GM18867 (cell line): ENCODE data around the gene SPRED2.
"Not testable (repeated sequence)": the region's sequence is repeated elsewhere in the genome, so short reads cannot be mapped to it uniquely, and the experiment has no call there.

Experiments used
- ATAC-seq: cut with Tn5 transposase; IDR thresholded peaks from one replicate; pipeline ENCODE4 v1.9.1; 2021; ENCODE audit warnings: mild to moderate bottlenecking, moderate library complexity; ENCODE audit not compliant: unreplicated experiment

SPRED2 gene

GRCh38 chr2:65349863-65350262, 82.5 kb downstream of the SPRED2 start:
- ATAC-seq: no peak

GRCh38 chr2:65347913-65348312, 84.5 kb downstream of the SPRED2 start:
- no peak for ATAC-seq

DNA sequence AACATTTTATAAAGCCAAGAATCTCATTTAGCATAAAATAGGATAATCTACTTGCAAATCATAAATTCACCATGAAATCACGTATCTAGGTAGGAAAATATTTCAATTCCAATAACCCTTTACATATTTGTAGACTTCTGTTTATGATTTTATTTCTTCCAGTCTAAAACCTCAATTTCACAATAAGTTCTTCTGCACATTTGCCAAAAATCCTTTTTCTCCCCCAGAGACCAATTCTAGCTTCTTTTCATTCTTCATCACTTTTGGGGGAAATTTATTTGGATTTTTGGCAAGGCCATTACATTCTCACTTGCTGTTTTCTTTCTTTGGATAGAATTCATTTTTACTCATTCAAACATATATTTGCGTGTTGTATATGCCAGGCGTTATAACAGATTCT, 86.8 kb downstream of the SPRED2 start:
- no peak for ATAC-seq

DNA sequence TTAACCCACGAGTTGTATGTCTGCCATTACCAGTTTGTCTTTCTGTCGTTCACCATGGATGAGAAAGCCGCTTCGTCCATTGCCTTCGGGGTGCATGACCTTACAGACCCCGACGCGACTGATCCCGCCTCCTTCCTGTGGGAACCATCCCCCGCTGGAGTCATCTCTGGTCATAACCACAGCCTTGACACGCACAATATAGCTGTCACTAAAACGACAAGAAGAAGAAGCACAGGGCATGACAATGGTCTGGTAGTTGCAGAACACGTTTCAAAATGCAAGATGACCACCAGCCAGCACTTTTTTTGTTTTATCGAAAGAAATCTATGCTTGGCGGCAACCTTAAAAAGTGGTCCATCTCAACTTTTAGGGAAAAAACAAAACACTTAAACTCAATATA, 87.7 kb downstream of the SPRED2 start:
- ATAC-seq: no peak

DNA sequence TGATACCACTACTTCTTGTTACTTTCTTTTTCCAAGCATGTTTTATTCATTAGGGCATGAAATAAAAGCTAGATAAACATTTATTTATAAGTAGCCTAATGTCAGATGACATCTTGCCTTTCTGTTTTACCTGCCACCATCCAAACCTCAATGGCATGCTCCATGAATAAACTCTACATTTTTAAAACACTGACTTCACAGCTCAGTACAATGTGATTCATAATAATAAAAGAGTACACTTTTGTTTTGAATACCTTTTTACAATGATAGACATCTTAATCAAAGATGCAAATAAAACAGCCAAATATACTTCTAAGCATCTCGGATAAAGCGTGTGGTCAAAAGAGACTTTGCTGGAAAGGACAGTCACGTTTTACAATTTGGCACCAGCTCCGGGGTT, 88.2 kb downstream of the SPRED2 start:
- no peak for ATAC-seq

DNA sequence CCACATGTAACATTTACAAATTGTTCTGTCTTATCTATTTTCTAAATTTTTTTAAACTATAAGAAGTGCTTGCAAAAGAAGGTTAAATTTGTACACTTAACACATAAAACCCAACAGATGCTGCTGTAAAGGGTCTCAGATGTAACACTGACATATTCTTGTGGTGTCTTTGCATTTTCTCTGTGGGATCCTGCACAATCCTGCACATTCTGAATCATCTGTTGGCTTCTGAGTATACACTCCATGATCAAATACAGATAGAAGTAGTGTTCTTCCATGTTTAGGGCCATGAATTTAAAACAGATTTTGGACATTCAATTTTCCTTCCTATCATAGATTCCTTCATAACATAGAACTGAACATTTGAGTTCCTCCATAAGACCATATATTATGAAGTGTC, 89.0 kb downstream of the SPRED2 start:
- ATAC-seq: no peak

DNA sequence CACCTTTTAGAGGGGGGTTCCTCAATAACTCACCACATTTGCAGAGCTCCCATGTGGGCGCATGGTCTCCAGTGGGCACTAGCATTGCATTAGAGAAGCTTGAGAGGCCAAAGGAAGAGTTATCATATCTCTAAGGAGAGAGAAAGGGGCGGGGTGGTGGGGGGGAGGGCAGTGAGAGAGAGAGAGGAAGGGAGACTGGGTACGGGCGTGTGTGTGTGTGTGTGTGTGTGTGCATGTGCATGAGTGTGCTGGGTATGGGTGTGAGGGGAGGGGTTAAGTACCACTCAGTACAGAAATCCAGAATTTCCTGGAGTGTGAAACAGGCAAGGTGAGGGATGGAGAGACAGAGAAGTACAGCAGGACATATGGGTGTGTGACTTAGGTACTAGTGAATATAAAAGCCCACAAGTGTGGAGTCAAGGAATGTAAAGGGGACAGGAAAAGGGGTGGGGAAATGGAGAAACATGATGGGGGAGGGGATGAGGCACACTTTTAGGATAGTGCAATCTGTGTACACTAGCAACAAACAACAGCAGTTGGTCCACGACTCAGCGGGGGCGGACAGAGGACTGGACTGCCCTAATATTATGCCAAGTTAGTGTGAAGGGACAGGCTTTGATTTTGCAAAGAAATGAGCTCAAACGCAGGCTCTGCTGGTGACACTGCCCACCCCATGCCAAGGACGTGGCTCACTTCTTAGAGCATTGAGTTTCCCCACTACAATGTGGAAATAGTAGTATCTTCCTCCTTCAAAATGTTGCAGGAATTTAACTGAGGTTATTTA, 91.3 kb downstream of the SPRED2 start:
- ATAC-seq: no peak

- no peak for ATAC-seq
These were observed 92.8 kb downstream of the SPRED2 start for GRCh38 chr2:65339648-65340047.

DNA sequence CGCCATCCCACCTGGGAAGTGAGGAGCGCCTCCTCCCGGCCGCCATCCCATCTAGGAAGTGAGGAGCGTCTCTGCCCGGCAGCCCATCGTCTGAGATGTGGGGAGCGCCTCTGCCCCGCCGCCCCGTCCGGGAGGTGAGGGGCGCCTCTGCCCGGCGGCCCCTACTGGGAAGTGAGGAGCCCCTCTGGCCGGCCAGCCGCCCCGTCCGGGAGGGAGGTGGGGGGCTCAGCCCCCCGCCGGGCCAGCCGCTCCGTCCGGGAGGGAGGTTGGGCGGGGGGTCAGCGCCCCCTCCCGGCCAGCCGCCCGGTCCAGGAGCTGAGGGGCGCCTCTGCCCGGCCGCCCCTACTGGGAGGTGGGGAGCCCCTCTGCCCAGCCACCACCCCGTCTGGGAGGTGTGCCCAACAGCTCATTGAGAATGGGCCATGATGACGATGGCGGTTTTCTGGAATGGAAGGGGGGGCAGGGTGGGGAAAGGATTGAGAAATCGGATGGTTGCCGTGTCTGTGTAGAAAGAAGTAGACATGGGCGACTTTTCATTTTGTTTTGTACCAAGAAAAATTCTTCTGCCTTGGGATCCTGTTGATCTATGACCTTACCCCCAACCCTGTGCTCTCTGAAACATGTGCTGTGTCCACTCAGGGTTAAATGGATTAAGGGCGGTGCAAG, 93.4 kb downstream of the SPRED2 start:
- not testable (repeated sequence) for ATAC-seq

DNA sequence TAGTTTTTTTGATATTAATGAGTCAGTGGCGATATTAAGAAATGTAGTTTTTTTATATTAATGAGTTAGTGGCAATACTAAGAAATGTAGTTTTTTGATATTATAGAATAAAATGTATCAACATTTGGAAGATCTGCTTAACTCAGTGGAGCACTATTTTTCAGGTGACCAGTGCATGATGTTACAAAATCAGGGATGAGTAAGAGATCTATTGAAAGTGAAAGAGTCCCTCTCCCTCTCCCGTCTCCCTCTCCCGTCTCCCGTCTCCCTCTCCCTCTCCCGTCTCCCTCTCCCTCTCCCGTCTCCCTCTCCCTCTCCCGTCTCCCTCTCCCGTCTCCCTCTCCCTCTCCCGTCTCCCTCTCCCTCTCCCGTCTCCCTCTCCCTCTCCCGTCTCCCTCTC, 94.5 kb downstream of the SPRED2 start:
- not testable (repeated sequence) for ATAC-seq

DNA sequence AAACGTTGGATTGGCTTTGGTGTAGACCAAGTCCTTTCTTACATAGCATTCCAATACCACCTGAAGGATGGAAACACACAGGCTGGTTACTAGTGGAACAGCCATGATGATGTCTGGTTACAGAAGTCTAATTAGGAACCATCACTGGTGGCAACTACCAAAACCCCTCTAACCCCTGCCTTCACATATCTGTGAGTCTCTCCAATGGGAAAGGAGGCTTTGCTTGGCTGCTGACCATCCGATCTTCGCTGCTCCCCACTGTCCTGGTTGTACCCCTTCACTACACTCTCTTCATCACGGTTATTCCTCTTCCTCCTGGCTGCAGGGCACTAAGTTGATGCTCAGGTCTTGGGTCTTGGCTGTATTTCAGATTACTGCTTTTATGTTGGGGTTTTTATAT, 97.7 kb downstream of the SPRED2 start:
- ATAC-seq: no peak

DNA sequence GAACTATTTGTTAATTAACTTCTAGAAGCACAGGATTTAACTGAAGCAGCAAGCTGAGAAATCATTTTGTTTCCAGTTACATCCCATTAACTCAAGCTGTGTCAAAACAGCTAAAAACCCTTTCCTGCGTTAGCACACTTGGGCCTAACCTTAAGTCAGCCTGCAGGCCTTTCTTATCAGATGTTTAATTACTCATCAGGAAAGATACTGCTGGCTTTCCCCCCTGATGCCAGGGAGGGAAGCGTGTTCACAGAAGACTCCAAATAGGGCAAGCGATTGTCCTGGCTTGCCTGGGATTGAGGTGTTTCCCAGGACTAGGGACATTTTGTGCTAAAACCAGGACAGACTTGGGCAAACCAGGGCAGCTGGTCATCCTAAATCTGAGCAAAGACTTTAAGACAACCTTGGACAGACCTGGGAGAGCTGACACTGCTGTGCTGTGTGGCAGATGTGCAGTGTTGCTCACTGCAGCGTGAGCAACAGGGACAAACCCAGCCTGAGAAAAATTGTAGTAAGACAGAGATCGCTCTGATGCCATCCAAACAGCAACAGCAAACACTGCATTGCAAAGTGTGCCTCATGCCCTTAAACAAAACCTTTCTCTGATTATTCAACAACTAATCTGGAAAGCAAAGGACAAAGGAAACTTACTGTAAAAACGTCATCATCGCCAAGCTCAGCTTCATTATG, 100.9 kb downstream of the SPRED2 start:
- no peak for ATAC-seq

- no peak for ATAC-seq
These were observed 102.9 kb downstream of the SPRED2 start for GRCh38 chr2:65329525-65329924.

GRCh38 chr2:65326276-65326675, 106.1 kb downstream of the SPRED2 start:
- no peak for ATAC-seq

DNA sequence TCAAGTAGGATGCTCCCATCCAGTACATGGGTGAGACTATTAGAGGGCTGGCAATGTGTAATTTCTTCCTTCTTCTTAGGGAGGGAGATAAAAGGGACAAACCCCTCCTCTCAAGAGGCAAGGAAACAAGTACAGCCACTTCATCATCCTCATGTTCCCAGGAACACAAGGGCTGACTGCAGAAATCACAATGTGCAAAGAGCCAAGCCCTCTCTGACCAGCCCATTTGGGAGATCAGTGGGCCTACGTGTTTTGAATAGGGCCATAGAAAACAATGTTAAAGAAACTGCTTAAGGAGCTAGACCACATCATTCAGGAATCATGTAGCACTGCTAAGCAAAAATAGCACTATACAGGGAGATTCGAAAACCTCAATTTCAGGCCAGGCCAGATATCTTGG, 107.3 kb downstream of the SPRED2 start:
- no peak for ATAC-seq

DNA sequence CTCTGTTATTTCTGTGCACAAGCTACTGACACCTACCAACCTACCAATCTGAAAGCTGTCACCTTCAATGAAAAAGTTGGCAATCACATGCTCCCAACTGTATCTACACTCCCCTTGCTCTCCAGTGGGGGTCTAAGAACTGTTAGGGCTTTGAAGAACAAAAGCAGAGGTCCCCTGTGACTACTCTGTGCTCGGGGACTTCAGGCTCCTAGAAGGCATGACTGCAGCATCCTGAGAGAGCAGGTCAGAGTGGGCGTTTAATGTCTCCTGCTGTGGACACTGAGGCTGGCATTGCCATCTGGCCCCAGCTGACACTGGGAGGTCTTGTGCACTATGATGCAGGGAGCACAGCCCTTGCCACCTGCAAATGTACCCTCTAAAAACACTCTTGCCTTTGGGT, 111.5 kb downstream of the SPRED2 start:
- ATAC-seq: no peak

DNA sequence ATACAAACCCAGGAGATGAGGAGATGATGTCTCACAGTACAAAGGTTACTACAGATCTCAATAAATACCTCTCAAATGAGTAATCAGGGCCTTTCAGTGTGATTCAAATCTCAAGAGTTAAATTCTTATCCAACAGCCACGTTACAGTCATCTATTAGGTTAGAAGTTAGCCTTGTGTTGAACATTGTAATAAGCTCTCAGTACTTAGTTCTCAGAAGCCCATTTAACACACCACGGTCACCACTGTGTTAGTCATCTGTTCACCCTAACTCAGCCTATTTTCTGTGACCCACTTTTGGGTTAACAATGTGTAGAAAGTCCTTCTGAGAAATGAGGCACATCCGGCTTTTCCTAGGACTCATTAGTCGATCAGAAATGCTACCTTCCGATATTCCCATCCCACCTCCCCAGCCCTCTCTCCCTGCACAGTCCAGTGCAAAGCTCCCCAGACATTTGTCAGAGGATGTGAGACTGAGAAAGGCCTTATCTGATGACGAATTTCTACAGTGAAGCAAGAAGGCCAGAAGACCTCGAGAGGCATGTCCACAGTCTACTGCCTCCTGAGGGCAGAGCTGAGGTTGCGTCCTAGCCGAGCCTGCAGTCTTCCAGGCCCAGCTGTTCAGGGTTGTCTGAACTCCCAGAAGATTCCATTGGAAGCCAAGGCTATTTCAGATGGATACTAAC, 112.2 kb downstream of the SPRED2 start:
- ATAC-seq: peak; percentile 60

- ATAC-seq: no peak
These were observed 112.7 kb downstream of the SPRED2 start for GRCh38 chr2:65319674-65320041.

DNA sequence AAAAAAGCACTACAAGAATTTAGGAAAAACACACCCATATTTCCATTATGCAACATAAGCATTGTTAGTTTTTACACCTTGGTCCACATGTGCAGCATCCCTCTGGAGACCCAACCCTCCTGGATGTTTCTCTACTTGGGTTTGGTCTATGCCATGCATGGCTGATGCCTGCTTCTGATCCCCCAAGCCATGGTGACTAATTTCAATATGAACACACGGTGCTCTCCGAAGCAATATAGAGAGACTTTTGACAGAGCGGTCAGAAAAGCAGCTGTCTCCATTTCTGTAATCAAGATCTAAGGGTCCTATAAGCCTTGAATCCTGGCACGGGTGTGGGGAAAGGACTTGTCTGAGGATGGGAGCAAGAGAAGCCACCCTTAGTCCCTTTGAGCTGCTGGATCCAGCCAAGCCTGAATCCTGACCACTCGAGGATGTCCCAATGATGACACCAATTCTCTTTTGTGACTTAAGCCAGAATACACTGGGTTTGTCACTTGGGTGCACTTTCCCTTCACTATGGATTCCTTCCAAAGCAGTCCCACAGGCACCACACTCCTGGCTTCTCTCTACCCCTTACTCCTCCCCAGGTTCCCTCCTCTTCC, 113.2 kb downstream of the SPRED2 start:
- ATAC-seq: no peak

GRCh38 chr2:65317841-65318240, 114.6 kb downstream of the SPRED2 start:
- no peak for ATAC-seq

DNA sequence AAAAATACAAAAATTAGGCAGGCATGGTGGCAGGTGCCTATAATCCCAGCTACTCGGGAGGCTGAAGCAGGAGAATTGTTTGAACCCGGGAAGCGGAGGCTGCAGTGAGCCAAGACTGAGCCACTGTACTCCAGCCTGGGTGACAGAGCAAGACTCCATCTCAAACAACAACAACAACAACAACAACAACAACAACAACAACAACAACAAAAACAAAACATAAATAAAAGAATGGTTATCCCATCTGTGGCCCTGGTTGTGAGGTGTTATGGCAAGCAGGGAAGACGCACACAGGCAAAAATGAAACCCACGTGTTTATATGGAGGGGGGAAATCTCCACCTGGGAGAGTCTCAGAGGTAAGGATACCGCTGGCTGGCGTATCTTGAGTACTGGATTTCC, 115.0 kb downstream of the SPRED2 start:
- not testable (repeated sequence) for ATAC-seq
